H1 (cell line): ENCODE results near the gene CCL17. TPM values are rescaled to one million over a fixed set of nuclear protein-coding genes. Genes with fewer than 3 reads are reported as not detected.

Experiments used
- BRCA1 ChIP-seq: IDR thresholded peaks from 2 replicates; pipeline ENCODE4 v1.6.1; 2012; ENCODE audit warnings: low read depth, low read length, improper control_type of control experiment
- CTBP2 ChIP-seq: IDR thresholded peaks from 2 replicates; pipeline ENCODE4 v1.7.0; 2011; ENCODE audit warnings: borderline replicate concordance, mild to moderate bottlenecking, moderate library complexity, mixed read lengths, low read length; ENCODE audit not compliant: insufficient read depth, insufficient read length
- GTF2F1 ChIP-seq: IDR thresholded peaks from 2 replicates; pipeline ENCODE4 v1.6.1; 2012; ENCODE audit warnings: low read depth, low read length, improper control_type of control experiment, borderline replicate concordance
- NANOG ChIP-seq: IDR thresholded peaks from 2 replicates; pipeline ENCODE4 v1.6.1; 2011; ENCODE audit warnings: low read length, low read depth, mild to moderate bottlenecking, inconsistent platforms; ENCODE audit not compliant: insufficient read depth, poor library complexity, severe bottlenecking
- POLR2A ChIP-seq, 2 experiments: IDR thresholded peaks; 1 replicate in 1 of 2; 2 replicates in 1 of 2; pipeline ENCODE4 v1.6.1; 2011; ENCODE audit warnings: low read depth in 2 of 2, low read length in 2 of 2, mild to moderate bottlenecking in 2 of 2; ENCODE audit errors: control extremely low read depth in 1 of 2
- RFX5 ChIP-seq: IDR thresholded peaks from 2 replicates; pipeline ENCODE4 v1.6.1; 2011; ENCODE audit warnings: low read depth, low read length, improper control_type of control experiment, borderline replicate concordance
- TAF1 ChIP-seq: IDR thresholded peaks from 2 replicates; pipeline ENCODE4 v1.6.1; 2011; ENCODE audit warnings: mild to moderate bottlenecking, low read depth, low read length
- TCF12 ChIP-seq: IDR thresholded peaks from 2 replicates; pipeline ENCODE4 v1.6.1; 2011; ENCODE audit warnings: low read depth, mild to moderate bottlenecking, low read length
- TEAD4 ChIP-seq: IDR thresholded peaks from 2 replicates; pipeline ENCODE4 v1.6.1; 2012; ENCODE audit warnings: low read depth, low read length, inconsistent platforms, mixed read lengths
- polyA plus RNA-seq, 7 experiments: library from polyadenylated mRNA; depleted of rRNA in 3 of 7; stranded (reverse) in 5 of 7; unstranded in 2 of 7; fragments of >200 nt in 5 of 7; fragments of 200-250 nt in 2 of 7; gene quantifications; 1 replicate in 5 of 7; 2 replicates in 1 of 7; 4 replicates in 1 of 7; pipeline versions ENCODE4 v1.2.1 to v1.2.3, GENCODE V29; 2011 to 2013; ENCODE audit warnings: missing spikeins in 2 of 7, mixed read lengths in 2 of 7
- total RNA-seq: library from RNA; stranded (reverse); fragmentation: NEBNext Ultra II Directional; extraction: Animal tissue kit (Norgen Biotek cat#: 25700); gene quantifications from 2 replicates; pipeline ENCODE4 v1.2.1, GENCODE V29; 2021

The CCL17 gene
- total and polyA plus RNA-seq, 2 of the 8 experiments (the other 6 are each of a cell fraction or from before 2014, with no cell fraction given), result not detected

DNA sequence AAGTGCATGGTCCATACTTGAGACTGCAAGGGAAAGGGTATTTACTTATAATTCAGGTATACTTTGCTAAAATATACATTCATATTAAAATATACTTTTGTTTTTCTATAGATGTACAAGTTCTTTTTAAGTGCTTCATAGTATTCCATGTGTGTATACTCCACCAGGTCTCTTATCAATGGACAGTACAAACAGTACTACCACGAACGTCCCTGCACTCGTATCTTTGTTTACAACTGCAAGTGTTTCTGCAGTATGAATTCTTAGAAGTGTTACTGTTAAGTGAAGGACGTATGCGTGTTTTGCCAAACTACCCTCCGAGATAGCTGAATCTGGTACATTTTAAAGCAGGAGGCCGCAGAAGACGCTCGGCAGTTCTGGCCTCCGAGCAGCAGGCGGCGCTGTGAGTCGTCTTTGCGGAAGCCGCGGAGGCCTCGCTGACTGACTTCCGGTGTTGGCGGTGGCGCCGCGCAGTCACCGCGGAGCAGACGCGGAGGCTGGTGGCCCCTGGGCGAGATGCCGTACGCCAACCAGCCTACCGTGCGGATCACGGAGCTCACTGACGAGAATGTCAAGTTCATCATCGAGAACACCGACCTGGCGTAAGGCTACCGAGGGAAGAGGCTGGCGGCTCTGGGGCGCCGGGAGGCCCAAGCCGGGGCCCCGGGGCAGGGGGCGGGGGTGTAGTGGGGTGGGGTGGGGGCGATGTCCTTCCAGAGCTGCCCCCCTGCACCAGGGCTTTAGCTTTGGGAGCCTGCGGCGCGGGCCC lies 57.8 kb downstream of the CCL17 start, which contains the start of gene POLR2C (continued):
- TF ChIP-seq NANOG, result no peak
- 0 out of 2 replicates have a peak, but pooled peaks have one; percentile 45 for TF ChIP-seq TCF12
- 0 out of 2 replicates have a peak, but pooled peaks have one; percentile 41 for TF ChIP-seq TEAD4
- no peak for TF ChIP-seq BRCA1
- TF ChIP-seq TAF1, result peak; percentile 98
- no peak for TF ChIP-seq CTBP2
- no peak for TF ChIP-seq RFX5
- TF ChIP-seq POLR2A (IDR thresholded peaks at IDR 0.05; ENCODE audit: control extremely low read depth in 1 of 2, low read depth in 2 of 2, low read length in 2 of 2), result peak; percentile 96 to 97
- no peak for TF ChIP-seq GTF2F1
